Measurements from ENCODE around the gene CADM4.
A peak's percentile ranks its signal among the peaks of the same experiment; 100 is the strongest.
"Not testable (repeated sequence)": the region's sequence is repeated elsewhere in the genome, so short reads cannot be mapped to it uniquely, and the experiment has no call there.

The CADM4 gene

GRCh38 chr19:43639519-43640423 lies at the start of gene CADM4:
TSS of gene CADM4 (minus strand) at chr19:43639850. CDS start at chr19:43639790, 60 bp downstream.
- peak; percentile 35 for DNase-seq

GRCh38 chr19:43688059-43688701 lies 48.5 kb upstream of the CADM4 start:
- no peak for DNase-seq

GRCh38 chr19:43687660-43687997 lies 48.0 kb upstream of the CADM4 start:
- DNase-seq, result no peak

- no peak for DNase-seq
Measured at GRCh38 chr19:43684326-43684725, 44.7 kb upstream of the CADM4 start.

- no peak for DNase-seq
Measured at GRCh38 chr19:43683905-43684304, 44.3 kb upstream of the CADM4 start.

- DNase-seq, result no peak
Measured at GRCh38 chr19:43682824-43683661, 43.4 kb upstream of the CADM4 start.

GRCh38 chr19:43682269-43682668 lies 42.6 kb upstream of the CADM4 start:
- DNase-seq, result not testable (repeated sequence)

- DNase-seq, result no peak
Measured at GRCh38 chr19:43681821-43682220, 42.2 kb upstream of the CADM4 start.

GRCh38 chr19:43678512-43679261 lies 39.0 kb upstream of the CADM4 start:
- no peak for DNase-seq

- no peak for DNase-seq
Measured at GRCh38 chr19:43675906-43676305, 36.3 kb upstream of the CADM4 start.

GRCh38 chr19:43675269-43675879 lies 35.7 kb upstream of the CADM4 start:
- no peak for DNase-seq

- DNase-seq, result no peak
Measured at GRCh38 chr19:43674596-43674995, 34.9 kb upstream of the CADM4 start.

- no peak for DNase-seq
Measured at GRCh38 chr19:43674183-43674582, 34.5 kb upstream of the CADM4 start.

- no peak for DNase-seq
Measured at GRCh38 chr19:43673637-43674036, 34.0 kb upstream of the CADM4 start.

- no peak for DNase-seq
Measured at GRCh38 chr19:43672061-43672679, 32.5 kb upstream of the CADM4 start.

- DNase-seq, result peak; percentile 98
Measured at GRCh38 chr19:43668406-43669109, 28.9 kb upstream of the CADM4 start.

GRCh38 chr19:43667876-43668405 lies 28.3 kb upstream of the CADM4 start:
- DNase-seq, result no peak

- DNase-seq, result no peak
Measured at GRCh38 chr19:43667126-43667875, 27.7 kb upstream of the CADM4 start.

GRCh38 chr19:43664018-43664417 lies 24.4 kb upstream of the CADM4 start:
- no peak for DNase-seq

- no peak for DNase-seq
Measured at GRCh38 chr19:43662487-43662886, 22.8 kb upstream of the CADM4 start.
